Fibroblast of lung (primary cell): ENCODE results near the gene MAML3. TPM values are rescaled to one million over a fixed set of nuclear protein-coding genes. Genes with fewer than 3 reads are reported as not detected.

Experiments
- DNase-seq, 2 donors: peaks; one replicate each; pipeline versions ENCODE4 v3.0.0 to v3.0.0-alpha.2; 2010; ENCODE audit warnings: low read depth in 2 of 2
- H2AFZ ChIP-seq: 2 replicates; pipeline ENCODE4 v1.5.1; 2012; ENCODE audit warnings: low read length, control low read depth, inconsistent platforms
- H3K27ac ChIP-seq: 2 replicates; pipeline ENCODE4 v1.5.1; 2011; ENCODE audit warnings: low read length, control low read depth; ENCODE audit not compliant: insufficient read depth
- H3K27me3 ChIP-seq: 2 replicates; pipeline ENCODE4 v1.5.1; 2011; ENCODE audit warnings: mild to moderate bottlenecking, low read length; ENCODE audit not compliant: control insufficient read depth, insufficient read depth
- H3K36me3 ChIP-seq: 2 replicates; pipeline ENCODE4 v1.5.1; 2011; ENCODE audit warnings: low read length; ENCODE audit not compliant: control insufficient read depth, insufficient read depth
- H3K4me1 ChIP-seq: 2 replicates; pipeline ENCODE4 v1.5.1; 2011; ENCODE audit warnings: low read length; ENCODE audit not compliant: control insufficient read depth, insufficient read depth; ENCODE audit errors: extremely low read depth
- H3K4me2 ChIP-seq: 2 replicates; pipeline ENCODE4 v1.5.1; 2011; ENCODE audit warnings: low read length, control low read depth; ENCODE audit not compliant: insufficient read depth; ENCODE audit errors: extremely low read depth
- H3K4me3 ChIP-seq, 4 experiments: fragments of 200-600 bp in 1 of 4; sonication (generic) in 1 of 4; replicated peaks in 1 of 4; 2 replicates each; pipeline ENCODE4 v1.5.1; 2011 to 2016; ENCODE audit warnings: low read length in 4 of 4, low read depth in 3 of 4, mild to moderate bottlenecking in 3 of 4, control low read depth in 2 of 4, inconsistent platforms in 1 of 4, mixed read lengths in 1 of 4; ENCODE audit not compliant: insufficient read depth in 1 of 4; ENCODE audit errors: control extremely low read depth in 1 of 4
- H3K79me2 ChIP-seq: 2 replicates; pipeline ENCODE4 v1.5.1; 2012; ENCODE audit warnings: mild to moderate bottlenecking, low read length, inconsistent platforms; ENCODE audit not compliant: control insufficient read depth, insufficient read depth
- H3K9ac ChIP-seq: 2 replicates; pipeline ENCODE4 v1.5.1; 2011; ENCODE audit warnings: mild to moderate bottlenecking, low read length, control low read depth; ENCODE audit not compliant: insufficient read depth
- H3K9me3 ChIP-seq: 2 replicates; pipeline ENCODE4 v1.5.1; 2012; ENCODE audit warnings: low read depth, low read length; ENCODE audit not compliant: control insufficient read depth, insufficient read depth
- H4K20me1 ChIP-seq: 2 replicates; pipeline ENCODE4 v1.5.1; 2011; ENCODE audit warnings: low read length; ENCODE audit not compliant: control insufficient read depth, insufficient read depth; ENCODE audit errors: extremely low read depth
- CTCF ChIP-seq, 2 donors: IDR thresholded peaks in 1 of 2; conservative IDR thresholded peaks in 1 of 2; 1 replicate in 1 of 2; 2 replicates in 1 of 2; pipeline ENCODE4 v1.5.1; 2011 to 2012; ENCODE audit warnings: low read length in 2 of 2, control low read depth in 1 of 2, inconsistent platforms in 1 of 2, low read depth in 1 of 2, mild to moderate bottlenecking in 1 of 2
- EZH2 ChIP-seq: IDR thresholded peaks from 2 replicates; pipeline ENCODE4 v1.5.1; 2012; ENCODE audit warnings: low read length, control low read depth, mild to moderate bottlenecking; ENCODE audit errors: missing control alignments
- polyA plus RNA-seq, 2 donors: library from polyadenylated mRNA; depleted of rRNA in 1 of 2; stranded (reverse) in 1 of 2; unstranded in 1 of 2; fragments of >200 nt; gene quantifications; 2 replicates each; pipeline ENCODE4 v1.2.1, GENCODE V29; 2011 to 2012; ENCODE audit warnings: missing spikeins in 1 of 2
- total RNA-seq: library from RNA; depleted of rRNA; stranded (reverse); fragments of >200 nt; gene quantifications from 2 replicates; pipeline ENCODE4 v1.2.1, GENCODE V29; 2014

The MAML3 gene
- total and polyA plus RNA-seq, 2 donors (not counting 1 experiment from before 2014, with no cell fraction given) = 2.0 to 2.8 TPM

GRCh38 chr4:139920486-139921002 is 233.4 kb downstream of the MAML3 start:
- no peak for DNase-seq
- no peak overlapping the region for H3K4me2 ChIP-seq
- H3K36me3 ChIP-seq = no peaks in the 10 kb centered on the region
- H3K27ac ChIP-seq = no peak overlapping the region
- H3K4me3 ChIP-seq = no peak overlapping the region
- H3K27me3 ChIP-seq = no peaks in the 10 kb centered on the region
- no peak for TF ChIP-seq EZH2
- no peak for TF ChIP-seq CTCF (conservative IDR thresholded peaks at IDR 0.05 in 1 of 2, IDR thresholded peaks at IDR 0.05 in 1 of 2; ENCODE audit: low read depth in 1 of 2, low read length in 2 of 2)
- H4K20me1 ChIP-seq = no peaks in the 10 kb centered on the region
- no peaks in the 10 kb centered on the region for H3K79me2 ChIP-seq
- H2AFZ ChIP-seq = no peak overlapping the region
- H3K4me1 ChIP-seq = peaks cover 10% of the 10 kb centered on the region
- H3K9ac ChIP-seq = no peak overlapping the region
- H3K9me3 ChIP-seq = no peaks in the 10 kb centered on the region

- peak overlapping the region; percentile 15 for H3K27ac ChIP-seq
- H3K27me3 ChIP-seq = no peaks in the 10 kb centered on the region
- TF ChIP-seq EZH2 (no peak), CTCF (conservative IDR thresholded peaks at IDR 0.05 in 1 of 2, IDR thresholded peaks at IDR 0.05 in 1 of 2; ENCODE audit: low read depth in 1 of 2, low read length in 2 of 2) (no peak)
- H3K4me2 ChIP-seq = peak overlapping the region; percentile 30
- H3K79me2 ChIP-seq = no peaks in the 10 kb centered on the region
- peak; percentile 50 to 83 for DNase-seq
- H3K9ac ChIP-seq = no peak overlapping the region
- H3K9me3 ChIP-seq = no peaks in the 10 kb centered on the region
- H4K20me1 ChIP-seq = no peaks in the 10 kb centered on the region
- H2AFZ ChIP-seq = no peak overlapping the region
- no peak overlapping the region for H3K4me3 ChIP-seq
- H3K36me3 ChIP-seq = no peaks in the 10 kb centered on the region
- peaks cover 10% of the 10 kb centered on the region for H3K4me1 ChIP-seq
Observed at GRCh38 chr4:139919521-139919920, 234.5 kb downstream of the MAML3 start.

- no peak for TF ChIP-seq EZH2
- Histone ChIP-seq H3K79me2 (no peaks in the 10 kb centered on the region), H3K4me3 (no peak overlapping the region), H3K27me3 (no peaks in the 10 kb centered on the region), H3K27ac (peak overlapping the region; percentile 15), H3K4me2 (peak overlapping the region; percentile 30), H3K9ac (no peak overlapping the region), H2AFZ (no peak overlapping the region), H3K36me3 (no peaks in the 10 kb centered on the region), H3K4me1 (peaks cover 14% of the 10 kb centered on the region), H4K20me1 (no peaks in the 10 kb centered on the region), H3K9me3 (no peaks in the 10 kb centered on the region)
- DNase-seq = peak in 1 of 2 donors; percentile 58
Observed at GRCh38 chr4:139919004-139919403, 235.0 kb downstream of the MAML3 start.
